Nephron (organoid): ENCODE measurements around the gene CERS6.
A peak's percentile ranks its signal among the peaks of the same experiment; 100 is the strongest.

Source experiments
- H3K27ac Mint-ChIP-seq, 3 experiments: 2 replicates each; pipeline ENCODE4 v1.8.0; 2020; ENCODE audit warnings: mixed read lengths in 3 of 3, mild to moderate bottlenecking in 2 of 3, moderate library complexity in 1 of 3
- H3K27me3 Mint-ChIP-seq: 2 replicates; pipeline ENCODE4 v1.8.0; 2021; ENCODE audit warnings: low read depth, mild to moderate bottlenecking, moderate library complexity, mixed read lengths
- H3K36me3 Mint-ChIP-seq: 2 replicates; pipeline ENCODE4 v1.8.0; 2020; ENCODE audit warnings: low read depth, mixed read lengths
- H3K4me1 Mint-ChIP-seq: 2 replicates; pipeline ENCODE4 v1.8.0; 2020; ENCODE audit warnings: mixed read lengths
- H3K4me3 Mint-ChIP-seq, 3 experiments: 2 replicates each; pipeline ENCODE4 v1.8.0; 2020; ENCODE audit warnings: mild to moderate bottlenecking in 3 of 3, mixed read lengths in 3 of 3, moderate library complexity in 2 of 3
- H3K9me3 Mint-ChIP-seq: 2 replicates; pipeline ENCODE4 v1.8.0; 2020; ENCODE audit warnings: mixed read lengths
- CTCF ChIP-seq, 3 experiments: fragments of 200-600 bp; sonication (generic); IDR thresholded peaks; one replicate each; pipeline ENCODE4 v1.5.0; 2021; ENCODE audit warnings: antibody characterized with exemption in 3 of 3; ENCODE audit not compliant: unreplicated experiment in 3 of 3

The CERS6 gene

GRCh38 chr2:168692132-168692744, 236.2 kb downstream of the CERS6 start:
- TF ChIP-seq CTCF (IDR thresholded peaks at IDR 0.05; ENCODE audit: unreplicated experiment in 3 of 3) = no peak
- no peaks in the 10 kb centered on the region for H3K9me3 Mint-ChIP-seq
- H3K4me3 Mint-ChIP-seq = no peak overlapping the region
- H3K4me1 Mint-ChIP-seq = peaks cover 4% of the 10 kb centered on the region
- H3K27ac Mint-ChIP-seq = no peak overlapping the region
- peaks cover 34% of the 10 kb centered on the region for H3K36me3 Mint-ChIP-seq
- H3K27me3 Mint-ChIP-seq = no peaks in the 10 kb centered on the region

- H3K36me3 Mint-ChIP-seq = peaks cover 51% of the 10 kb centered on the region
- no peak for TF ChIP-seq CTCF (IDR thresholded peaks at IDR 0.05; ENCODE audit: unreplicated experiment in 3 of 3)
- H3K4me1 Mint-ChIP-seq = peaks cover 11% of the 10 kb centered on the region
- peaks cover 4% of the 10 kb centered on the region for H3K9me3 Mint-ChIP-seq
- H3K27me3 Mint-ChIP-seq = peaks cover 3% of the 10 kb centered on the region
- no peak overlapping the region for H3K27ac Mint-ChIP-seq
- no peak overlapping the region for H3K4me3 Mint-ChIP-seq
These were observed 238.1 kb downstream of the CERS6 start for GRCh38 chr2:168694173-168694572.

- no peak for TF ChIP-seq CTCF (IDR thresholded peaks at IDR 0.05; ENCODE audit: unreplicated experiment in 3 of 3)
- Mint-ChIP-seq H3K9me3 (peaks cover 4% of the 10 kb centered on the region), H3K4me1 (peaks cover 17% of the 10 kb centered on the region)
These were observed 238.8 kb downstream of the CERS6 start for GRCh38 chr2:168694866-168695265.

GRCh38 chr2:168697668-168698121, 241.6 kb downstream of the CERS6 start:
- H3K4me1 Mint-ChIP-seq = peaks cover 25% of the 10 kb centered on the region
- H3K9me3 Mint-ChIP-seq = peaks cover 4% of the 10 kb centered on the region
- H3K36me3 Mint-ChIP-seq = peaks cover 44% of the 10 kb centered on the region
- H3K4me3 Mint-ChIP-seq = no peak overlapping the region
- TF ChIP-seq CTCF (IDR thresholded peaks at IDR 0.05; ENCODE audit: unreplicated experiment in 3 of 3) = no peak
- peaks cover 3% of the 10 kb centered on the region for H3K27me3 Mint-ChIP-seq
- no peak overlapping the region for H3K27ac Mint-ChIP-seq

More at GRCh38 chr2:168694866-168695265, 238.8 kb downstream of the CERS6 start:
- H3K27ac Mint-ChIP-seq = no peak overlapping the region
- H3K36me3 Mint-ChIP-seq = peaks cover 51% of the 10 kb centered on the region
- no peak overlapping the region for H3K4me3 Mint-ChIP-seq
- H3K27me3 Mint-ChIP-seq = peaks cover 3% of the 10 kb centered on the region

GRCh38 chr2:168698969-168699368, 242.9 kb downstream of the CERS6 start:
- Mint-ChIP-seq H3K9me3 (peaks cover 4% of the 10 kb centered on the region), H3K27ac (peak overlapping the region in 2 of 3 experiments; percentile 25 to 48), H3K4me1 (peaks cover 25% of the 10 kb centered on the region), H3K4me3 (no peak overlapping the region), H3K27me3 (peaks cover 3% of the 10 kb centered on the region), H3K36me3 (peaks cover 41% of the 10 kb centered on the region)
- TF ChIP-seq CTCF (IDR thresholded peaks at IDR 0.05; ENCODE audit: unreplicated experiment in 3 of 3) = no peak

GRCh38 chr2:168699844-168700417, 243.9 kb downstream of the CERS6 start:
- Mint-ChIP-seq H3K4me3 (no peak overlapping the region), H3K27me3 (peaks cover 3% of the 10 kb centered on the region), H3K9me3 (peaks cover 4% of the 10 kb centered on the region), H3K36me3 (peaks cover 39% of the 10 kb centered on the region), H3K27ac (peak overlapping the region; percentile 47 to 71 (median 59)), H3K4me1 (peaks cover 25% of the 10 kb centered on the region)
- TF ChIP-seq CTCF (IDR thresholded peaks at IDR 0.05; ENCODE audit: unreplicated experiment in 3 of 3) = no peak
